Right ventricle myocardium inferior (tissue), 1 donor: ENCODE results near the gene GPNMB. TPM values are rescaled to one million over a fixed set of nuclear protein-coding genes. Genes with fewer than 3 reads are reported as not detected.
"Not testable (repeated sequence)": the region's sequence is repeated elsewhere in the genome, so short reads cannot be mapped to it uniquely, and the experiment has no call there.

ENCODE experiments used
- ATAC-seq: fragments of 200-7000 bp; cut with Tn5 transposase; one replicate; pipeline ENCODE4 v1.9.1; 2020; ENCODE audit warnings: mild to moderate bottlenecking, moderate library complexity
- DNase-seq: peaks from one replicate; pipeline ENCODE4 v3.0.0; 2021; ENCODE audit errors: missing footprints
- intact Hi-C: fragments of 100-400 bp; cut with DNase I; formaldehyde crosslinking; loops from one replicate; pipeline ENCODE4 v1.11.0; 2022
- total RNA-seq: library from RNA; stranded (reverse); fragmentation: NEBNext Ultra II Directional; extraction: Animal tissue kit (Norgen Biotek cat#: 25700); gene quantifications from one replicate; pipeline ENCODE4 v1.2.1, GENCODE V29; 2021
- donor health status: DM: no; HTN: yes; CAD: no; lungs with severe emphysema.

GPNMB gene
- total RNA-seq, 1 donor from 2014 or later, result 234 TPM

DNA sequence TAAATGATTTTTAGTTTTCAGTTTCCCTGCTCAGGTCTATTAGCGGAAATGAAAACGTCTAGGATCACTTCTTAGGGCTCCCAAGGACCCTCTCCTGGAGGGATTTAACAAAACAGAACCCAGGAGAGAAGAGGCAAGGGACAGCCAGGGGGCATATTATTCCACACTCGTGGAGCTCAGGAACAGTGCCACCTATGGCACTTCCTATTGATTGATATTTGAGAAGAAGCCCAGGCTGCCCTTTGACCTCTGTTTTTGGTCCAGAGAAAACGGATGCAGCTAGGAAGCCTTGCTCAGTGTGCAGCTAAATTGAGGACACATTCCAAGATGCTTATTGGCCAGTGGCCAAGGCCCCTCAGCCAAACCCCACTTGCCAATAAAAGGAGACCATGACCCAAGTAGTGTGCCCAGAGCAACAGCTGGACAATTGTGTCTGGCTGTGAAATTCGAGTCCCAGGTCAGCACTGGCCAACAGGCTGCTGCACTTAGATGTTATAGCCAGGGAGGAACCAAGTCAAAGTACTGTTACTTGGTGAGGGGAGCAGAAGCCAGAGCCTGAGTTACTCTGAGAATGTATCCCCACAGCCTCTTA, 24.0 kb upstream of the GPNMB start:
- intact Hi-C loops, result no loop called here
- no peak for ATAC-seq
- DNase-seq, result no peak

DNA sequence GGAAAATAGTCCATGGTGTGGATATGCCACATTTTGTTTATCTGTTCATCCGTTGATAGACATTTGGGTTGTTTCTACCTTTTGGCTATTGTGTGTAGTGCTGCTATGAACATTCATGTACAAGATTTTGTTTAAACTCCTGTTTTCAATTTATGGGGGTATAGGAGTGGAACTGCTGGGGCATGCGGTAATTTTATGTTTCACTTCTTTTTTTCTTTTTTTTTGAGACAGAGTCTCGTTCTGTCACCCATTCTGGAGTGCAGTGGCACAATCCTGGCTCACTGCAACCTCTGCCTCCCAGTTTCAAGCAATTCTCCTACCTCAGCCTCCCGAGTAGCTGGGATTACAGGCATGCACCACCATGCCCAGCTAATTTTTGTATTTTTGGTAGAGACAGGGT, 22.2 kb upstream of the GPNMB start:
- intact Hi-C loops, ATAC-seq, DNase-seq: not testable (repeated sequence)

DNA sequence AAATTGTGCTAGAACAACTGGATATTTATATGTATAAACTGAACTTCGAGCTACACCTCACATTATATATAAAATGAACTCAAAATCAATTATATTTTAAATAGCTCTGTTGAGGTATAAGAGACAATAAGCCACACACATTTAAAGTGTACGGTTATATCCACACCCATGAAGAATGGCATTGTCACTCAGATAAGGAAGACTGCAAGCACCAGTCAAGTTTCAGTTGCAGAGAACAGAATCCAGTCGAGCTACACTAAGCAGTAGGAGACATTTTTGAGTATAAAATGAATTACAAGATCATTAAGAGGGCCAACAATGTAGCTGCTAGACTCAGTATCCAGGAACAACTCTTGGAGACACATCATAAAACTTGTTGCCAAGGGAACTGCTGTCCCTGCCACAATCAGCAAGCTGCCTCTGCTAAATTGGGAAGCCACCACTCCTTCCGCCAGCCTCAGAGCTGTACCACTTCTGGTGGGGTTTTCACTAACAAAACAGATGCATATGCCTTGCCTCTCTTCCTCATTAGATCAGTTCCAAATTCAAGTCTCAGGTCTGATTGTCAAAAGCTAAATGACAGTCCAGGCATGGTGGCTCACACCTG, 19.6 kb upstream of the GPNMB start:
- intact Hi-C loops, result no loop called here
- ATAC-seq, result no peak

DNA sequence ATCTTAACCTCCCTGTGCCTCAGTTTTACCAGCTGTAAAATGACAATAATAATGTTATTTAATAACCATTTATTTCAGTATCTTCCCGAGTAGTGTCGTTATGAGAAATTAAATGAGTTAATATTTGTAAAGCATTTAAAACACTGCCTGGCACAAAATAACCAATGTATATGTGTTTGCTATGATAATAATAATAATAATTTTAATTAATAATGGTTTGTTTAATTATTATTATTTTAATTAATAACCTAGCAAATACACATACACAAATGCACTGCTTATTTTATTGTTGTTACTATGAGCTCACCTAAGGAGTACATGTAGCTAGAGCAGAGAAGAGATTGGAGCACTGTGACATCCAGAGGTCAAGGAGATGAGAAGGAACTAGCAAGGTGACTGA, 18.2 kb upstream of the GPNMB start:
- intact Hi-C loops, result no loop called here
- ATAC-seq (no peak), DNase-seq (no peak)

More for the DNA sequence above, 19.6 kb upstream of the GPNMB start:
- DNase-seq, result no peak

DNA sequence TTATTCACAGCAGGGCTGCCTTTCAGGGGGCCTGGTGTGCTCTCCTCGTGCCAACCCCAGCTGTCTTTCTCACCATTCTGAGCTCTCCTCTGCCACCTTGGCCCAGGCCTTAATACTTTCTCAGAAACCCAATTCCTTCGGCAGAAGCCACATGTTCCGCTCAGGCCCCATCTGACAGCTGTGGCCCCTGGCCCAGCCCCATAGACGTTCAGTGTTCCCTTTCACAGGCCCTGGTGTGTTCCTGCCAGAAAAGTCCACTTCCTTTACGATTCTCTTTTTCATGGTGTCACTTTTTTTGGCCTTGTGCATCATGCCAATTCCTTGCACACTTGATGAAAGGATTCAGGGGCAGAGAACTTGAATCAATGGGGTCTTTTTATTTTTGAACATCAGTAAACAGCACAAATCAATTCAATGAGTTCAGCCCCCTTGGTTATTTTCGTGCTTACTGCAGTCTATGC, 15.9 kb upstream of the GPNMB start:
- intact Hi-C loops, result no loop called here
- DNase-seq (no peak), ATAC-seq (no peak)

DNA sequence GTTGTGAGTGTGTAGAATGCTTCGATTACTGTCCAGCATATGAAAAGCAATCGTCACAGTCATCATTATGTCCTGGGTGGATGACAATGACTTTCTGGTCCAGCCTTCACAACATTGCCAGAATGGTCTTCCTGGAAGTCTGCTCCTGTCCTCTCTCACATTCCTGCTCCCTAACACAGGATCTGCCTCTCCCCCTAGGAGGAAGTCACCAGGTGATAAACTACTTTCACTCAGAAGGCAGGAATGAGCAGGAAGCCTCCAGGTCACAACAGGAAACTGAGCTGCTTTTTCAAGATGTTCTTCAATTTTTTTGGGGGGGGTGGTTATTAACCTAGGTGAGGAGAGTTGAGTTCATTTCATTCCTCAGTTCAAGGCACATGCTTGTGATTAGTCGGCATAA, 13.6 kb upstream of the GPNMB start:
- intact Hi-C loops, result no loop called here
- DNase-seq, result no peak
- no peak for ATAC-seq

DNA sequence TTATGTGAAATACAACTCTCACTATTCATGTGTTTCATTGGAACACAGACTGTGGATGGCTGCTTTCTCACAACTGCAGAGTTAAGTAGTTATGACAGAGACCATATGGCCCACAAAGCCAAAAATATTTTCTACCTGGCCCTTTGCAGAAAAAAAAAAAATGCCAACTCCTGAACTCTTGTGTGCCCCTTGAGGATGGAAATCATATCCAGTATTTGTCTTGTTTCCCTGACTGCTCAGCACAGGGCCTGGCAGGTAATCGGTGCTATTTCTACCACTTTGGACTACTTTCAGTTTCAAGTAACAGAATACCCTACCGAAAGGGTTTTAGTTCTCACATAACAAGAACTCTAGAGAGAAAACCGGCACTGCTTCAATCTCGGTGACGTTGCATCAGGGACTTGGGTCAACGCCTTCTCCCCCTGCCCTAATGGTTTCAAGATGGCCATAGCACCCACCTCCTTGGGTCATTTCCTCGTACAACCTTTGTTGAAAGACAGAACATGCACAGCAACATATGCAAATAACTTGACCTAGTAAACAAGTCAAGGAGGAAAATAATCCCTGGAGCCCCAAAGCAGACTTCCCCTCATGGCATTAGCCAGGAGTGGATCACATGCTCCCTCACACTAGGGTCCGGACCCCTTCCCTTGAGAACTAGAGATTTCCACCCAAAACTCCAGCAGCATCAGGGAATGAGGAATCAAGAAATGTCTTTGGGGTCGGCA, 11.8 kb upstream of the GPNMB start:
- no peak for ATAC-seq
- intact Hi-C loops, result no loop called here
- DNase-seq, result no peak

DNA sequence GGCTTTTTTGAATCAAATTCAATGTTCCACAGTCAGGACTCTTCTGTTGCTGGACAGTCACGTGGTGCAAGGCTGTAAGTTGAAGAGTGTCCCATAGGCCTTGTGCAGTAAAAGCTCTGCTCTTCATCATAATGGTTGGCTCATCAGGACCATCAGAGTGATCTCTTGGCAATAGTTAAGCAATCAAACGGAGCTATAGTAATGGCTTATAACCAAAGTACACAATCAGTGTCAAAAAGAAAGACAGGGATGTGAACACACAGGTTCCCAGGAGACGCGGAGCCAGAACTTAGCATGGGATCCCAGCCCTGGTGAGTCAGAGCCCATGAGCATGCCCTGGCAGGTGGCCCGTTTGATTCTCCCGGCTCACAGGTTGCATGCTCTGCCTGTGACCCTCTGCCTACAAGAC, 10.8 kb upstream of the GPNMB start:
- intact Hi-C loops, result no loop called here
- DNase-seq (no peak), ATAC-seq (no peak)

DNA sequence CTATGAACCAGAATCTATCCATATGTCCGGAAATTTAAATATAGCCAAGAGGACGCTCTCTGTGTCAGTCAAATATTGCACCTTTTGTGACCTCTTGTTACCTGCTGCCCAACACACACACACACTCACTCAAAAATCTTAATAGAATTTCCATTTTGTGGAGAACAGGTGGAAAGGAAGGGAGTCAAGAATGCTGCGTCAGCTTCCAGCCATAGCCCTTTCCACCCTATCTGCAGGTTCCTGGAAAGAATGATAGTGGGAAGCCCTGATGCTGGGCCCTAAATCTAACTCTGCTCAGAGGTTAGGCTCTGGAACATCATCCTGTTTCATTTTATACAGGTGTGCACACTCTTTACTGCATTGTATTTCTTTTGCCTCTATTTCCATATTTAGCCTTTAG, 9.6 kb upstream of the GPNMB start:
- no peak for DNase-seq
- intact Hi-C loops, result no loop called here
- no peak for ATAC-seq

DNA sequence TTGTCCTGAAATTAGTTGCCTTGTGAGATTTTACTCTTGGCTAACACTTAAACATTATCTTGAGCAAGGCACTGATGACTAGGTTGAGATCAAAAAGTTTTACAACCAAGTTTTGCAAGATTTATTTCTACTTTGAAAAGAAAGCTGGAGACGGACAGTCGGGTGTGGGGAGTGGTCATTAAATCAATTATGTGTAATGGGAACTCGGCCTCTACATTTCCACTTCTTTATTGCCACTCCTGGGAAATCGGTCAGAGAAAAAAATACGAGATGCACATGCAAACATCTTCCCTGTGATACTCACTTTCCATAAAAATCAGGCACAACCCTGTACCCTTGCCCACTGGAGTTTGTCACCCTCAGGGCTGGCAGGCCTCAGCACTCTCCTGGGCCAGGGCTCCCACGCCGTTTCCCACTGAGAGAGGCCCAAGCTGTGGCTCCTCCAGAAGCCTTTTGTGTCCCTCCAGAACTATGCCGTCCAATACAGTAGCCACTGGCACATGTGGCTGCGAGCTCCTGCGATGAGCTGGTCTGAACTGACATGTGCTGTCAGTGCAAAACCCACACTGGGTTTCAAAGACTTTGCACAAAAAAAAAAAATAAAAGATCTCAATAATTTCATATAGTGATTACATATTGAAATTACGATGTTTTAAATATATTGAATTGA, 7.5 kb upstream of the GPNMB start:
- ATAC-seq (no peak), DNase-seq (no peak)
- intact Hi-C loops, result no loop called here

DNA sequence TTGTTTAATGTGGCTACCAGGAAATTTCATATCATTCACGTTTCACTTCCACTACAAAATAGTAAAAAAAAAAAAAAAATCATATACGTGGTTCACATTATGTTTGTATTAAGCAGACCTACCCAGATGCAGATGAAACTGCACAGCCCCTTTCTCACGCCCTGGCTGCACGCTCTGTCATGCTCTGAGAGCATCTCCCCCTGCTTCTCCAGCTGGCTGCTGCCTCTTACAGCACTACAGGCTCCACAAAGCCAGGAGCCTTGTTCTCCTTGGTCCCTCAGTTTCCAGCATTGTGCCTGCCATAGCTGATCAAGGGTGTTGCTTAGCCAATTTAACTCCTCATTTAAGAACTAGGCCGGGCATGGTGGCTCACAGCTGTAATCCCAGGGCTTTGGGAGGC, 6.9 kb upstream of the GPNMB start:
- DNase-seq (no peak), ATAC-seq (no peak)
- intact Hi-C loops, result no loop called here

DNA sequence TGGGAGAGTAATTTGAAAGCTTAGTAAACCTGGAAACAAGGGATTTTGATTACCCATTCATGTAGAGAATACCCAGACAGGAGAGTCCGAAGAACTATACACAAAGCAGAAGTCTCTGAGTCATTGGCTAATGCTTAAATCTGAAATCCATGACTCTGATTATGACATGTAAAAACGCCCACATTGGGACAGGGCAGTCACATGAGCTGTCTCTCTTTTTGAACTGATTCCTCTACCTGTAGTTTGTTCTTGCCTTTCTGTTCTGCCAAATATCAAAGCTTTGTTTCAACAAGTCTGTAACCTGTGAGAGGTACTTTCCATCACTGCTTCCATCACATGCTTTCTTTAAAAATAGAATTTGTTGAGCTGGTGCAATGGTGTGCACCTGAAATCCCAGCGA, 4.3 kb upstream of the GPNMB start:
- intact Hi-C loops, result no loop called here

DNA sequence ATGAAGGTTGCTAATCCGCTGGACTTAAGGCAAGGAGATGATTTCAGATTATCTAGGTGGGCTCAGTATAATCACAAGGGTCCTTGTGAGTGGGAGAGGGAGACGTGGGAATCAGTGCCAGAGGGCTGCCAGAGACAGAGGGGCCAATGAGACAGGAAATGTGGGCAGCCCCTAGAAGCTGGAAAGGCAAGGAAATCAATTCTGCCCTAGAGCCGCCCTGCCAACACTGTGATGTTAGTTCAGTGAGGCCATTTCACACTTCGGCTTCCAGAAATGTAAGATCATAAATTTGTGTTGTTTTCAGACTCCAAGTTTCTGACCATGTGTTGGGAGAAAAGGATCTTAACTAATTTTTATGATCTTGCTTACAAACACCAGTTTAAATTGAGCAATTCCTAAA, 3.6 kb upstream of the GPNMB start:
- intact Hi-C loops, result no loop called here
- DNase-seq (no peak), ATAC-seq (no peak)

More for the DNA sequence above, 4.3 kb upstream of the GPNMB start:
- ATAC-seq, result no peak
- no peak for DNase-seq

DNA sequence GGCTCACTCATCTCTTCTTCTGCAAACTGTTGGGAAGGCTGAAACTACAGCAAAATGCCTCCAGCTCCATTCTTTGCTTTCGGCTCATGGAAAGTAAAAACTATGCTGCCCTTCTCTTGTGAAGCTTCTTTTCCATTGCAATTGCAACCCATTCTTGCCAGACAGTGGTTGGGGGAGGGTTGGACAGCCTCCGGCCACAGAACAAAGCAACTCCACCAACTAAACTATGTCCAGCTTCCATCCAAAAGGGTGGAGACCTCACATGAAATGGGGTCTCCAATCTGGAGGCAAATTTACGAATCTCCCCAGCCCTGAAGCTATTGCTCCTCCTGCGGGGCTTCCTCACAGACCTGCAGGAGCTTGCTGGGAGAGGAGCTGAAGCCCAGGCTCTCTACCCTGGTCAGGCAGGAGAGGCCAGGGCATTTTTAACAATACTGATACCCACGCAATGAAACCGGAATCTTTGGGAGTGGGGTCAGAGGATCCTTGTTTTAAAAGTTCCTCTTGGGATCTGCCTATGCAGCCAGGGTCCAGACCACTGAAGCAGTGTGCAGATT, 549 bp downstream of the GPNMB start:
- ATAC-seq (peak; percentile 33), DNase-seq (no peak)
- intact Hi-C loops, result loop anchor here (5.0 kb wide), 3 partner anchors 50 to 140 kb away; partner anchors contain the start of genes KLHL7 and NUP42

DNA sequence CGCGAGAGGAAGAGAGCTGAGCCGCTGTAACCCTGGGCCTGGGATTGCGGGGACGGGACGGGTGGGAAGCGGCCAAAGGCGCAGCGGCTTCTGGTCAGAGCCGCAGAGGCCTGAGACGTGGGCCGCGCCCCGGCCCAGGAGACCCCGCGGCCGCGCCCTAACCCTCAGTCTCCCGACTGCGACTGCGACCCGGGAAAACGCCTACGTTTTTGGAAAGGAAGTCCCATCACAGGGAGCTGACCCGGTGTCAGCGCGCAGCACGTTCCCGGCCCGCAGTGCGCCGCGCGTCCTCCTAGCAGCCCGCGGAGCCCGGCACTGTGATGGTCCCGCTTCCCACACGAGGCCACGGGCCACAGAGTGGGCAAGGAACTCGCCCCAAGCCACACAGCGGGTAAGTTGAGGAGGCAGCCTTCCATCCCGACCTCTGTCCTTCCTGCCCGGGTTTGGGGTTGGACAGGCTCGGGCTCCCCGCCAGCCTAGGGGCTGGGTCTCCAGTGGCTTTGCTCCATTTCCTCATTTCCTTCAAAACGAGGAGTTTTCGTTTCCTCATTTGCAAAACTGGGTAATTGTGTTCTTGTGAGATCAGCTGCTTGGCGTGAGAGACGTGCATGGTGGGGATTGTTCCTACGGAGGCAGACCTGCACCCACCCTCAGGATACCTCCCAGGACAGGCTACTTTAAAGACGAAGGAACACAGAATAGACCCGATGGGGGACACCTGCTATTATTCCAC, 1.2 kb downstream of the GPNMB start:
- intact Hi-C loops, result loop anchor here (5.0 kb wide), 3 partner anchors 50 to 140 kb away; partner anchors contain the start of genes KLHL7 and NUP42
- peak; percentile 77 for ATAC-seq
- peak; percentile 84 for DNase-seq

DNA sequence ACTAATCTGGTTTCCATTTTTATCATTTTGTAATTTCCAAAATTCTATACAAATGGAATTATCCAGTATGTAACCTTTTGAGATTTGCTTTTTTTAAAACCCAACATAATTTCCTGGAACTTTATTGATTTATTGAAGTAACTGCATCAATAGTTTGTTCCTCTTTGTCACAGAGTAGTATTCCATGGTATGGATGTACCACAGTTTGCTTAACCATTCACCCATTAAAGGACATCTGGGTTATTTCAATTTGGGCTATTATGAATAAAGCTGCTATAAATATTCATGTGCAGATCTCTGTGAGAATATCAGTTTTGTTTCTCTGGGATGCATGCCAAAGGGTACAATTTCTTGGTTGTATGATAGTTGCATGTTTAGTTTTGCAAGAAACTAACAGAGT, 2.9 kb downstream of the GPNMB start:
- DNase-seq (no peak), ATAC-seq (no peak)
- intact Hi-C loops, result loop anchor here (5.0 kb wide), 3 partner anchors 52 to 142 kb away; partner anchors contain the start of genes KLHL7 and NUP42

DNA sequence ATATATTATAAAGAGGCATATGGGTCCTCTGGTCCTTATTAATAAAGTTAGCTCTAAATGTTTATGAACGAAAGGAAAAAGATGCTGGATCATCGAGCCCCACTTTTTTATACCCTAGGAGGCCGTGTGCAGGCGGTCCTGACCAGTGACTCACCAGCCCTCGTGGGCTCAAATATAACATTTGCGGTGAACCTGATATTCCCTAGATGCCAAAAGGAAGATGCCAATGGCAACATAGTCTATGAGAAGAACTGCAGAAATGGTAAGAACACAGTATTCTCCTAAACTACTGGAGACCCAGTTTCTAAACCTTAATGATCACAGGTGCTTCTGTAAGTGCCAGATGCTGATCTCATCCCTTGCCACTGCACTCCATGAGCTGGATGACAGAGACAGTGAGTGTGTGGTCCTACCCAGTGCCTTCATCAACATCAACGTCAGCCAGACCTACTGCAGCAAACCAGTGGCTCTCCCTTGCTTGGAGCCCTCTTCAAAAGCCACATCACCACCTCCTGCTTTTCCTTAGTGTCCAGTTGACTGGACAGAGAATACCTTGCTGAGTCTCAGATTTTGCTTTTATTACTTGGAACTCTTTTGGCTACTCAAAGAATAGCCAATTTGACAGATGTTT, 7.6 kb downstream of the GPNMB start:
- DNase-seq, result no peak
- ATAC-seq, result no peak
- intact Hi-C loops, result no loop called here

DNA sequence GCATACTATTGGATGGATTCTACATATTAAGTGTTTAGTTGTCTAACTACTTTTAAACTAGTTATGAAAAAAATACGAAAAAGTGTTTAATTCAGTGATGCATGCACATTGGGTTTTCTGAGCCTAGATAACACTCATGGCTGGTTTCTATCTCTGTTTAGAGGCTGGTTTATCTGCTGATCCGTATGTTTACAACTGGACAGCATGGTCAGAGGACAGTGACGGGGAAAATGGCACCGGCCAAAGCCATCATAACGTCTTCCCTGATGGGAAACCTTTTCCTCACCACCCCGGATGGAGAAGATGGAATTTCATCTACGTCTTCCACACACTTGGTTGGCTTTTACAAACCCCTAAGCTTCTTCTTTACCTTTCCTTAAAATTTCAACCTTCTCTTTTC, 10.2 kb downstream of the GPNMB start:
- intact Hi-C loops, result no loop called here

More for the DNA sequence above, 10.2 kb downstream of the GPNMB start:
- ATAC-seq (no peak), DNase-seq (no peak)
